ENCODE data around the gene KIN.

The KIN gene

DNA sequence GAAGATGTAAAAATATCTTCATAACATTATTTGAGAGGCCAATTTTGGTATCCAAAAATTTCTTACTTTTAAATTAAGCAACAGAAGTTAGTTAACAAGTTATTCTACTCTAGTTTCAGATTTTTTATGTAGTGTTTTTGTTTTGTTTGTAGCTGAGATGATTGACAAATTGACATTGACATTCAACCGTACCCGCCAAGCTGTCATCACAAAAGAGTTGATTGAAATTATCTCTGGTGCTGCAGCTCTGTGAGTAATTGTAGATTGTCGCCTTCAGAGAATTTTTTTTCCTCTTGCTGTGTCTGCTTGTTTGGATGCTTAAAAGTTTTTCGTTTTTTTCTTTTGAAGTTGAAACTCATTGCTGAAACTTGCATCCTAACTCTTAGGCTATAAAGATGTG, 14.8 kb upstream of the KIN start:
- H3F3A ChIP-seq (ENCODE audit: control insufficient read depth, insufficient read depth), result peaks cover 4% of the 10 kb centered on the region
- peaks cover 8% of the 10 kb centered on the region; the same call in 1 of the 2 replicates for H4K20me1 ChIP-seq (ENCODE audit: control insufficient read depth, insufficient read depth, low read depth, low read length)
- H3K4me3 ChIP-seq (ENCODE audit: low read length), result no peak overlapping the region
- H3K79me2 ChIP-seq (ENCODE audit: control insufficient read depth, low read length), result no peaks in the 10 kb centered on the region
- TF ChIP-seq, protein P1, sequence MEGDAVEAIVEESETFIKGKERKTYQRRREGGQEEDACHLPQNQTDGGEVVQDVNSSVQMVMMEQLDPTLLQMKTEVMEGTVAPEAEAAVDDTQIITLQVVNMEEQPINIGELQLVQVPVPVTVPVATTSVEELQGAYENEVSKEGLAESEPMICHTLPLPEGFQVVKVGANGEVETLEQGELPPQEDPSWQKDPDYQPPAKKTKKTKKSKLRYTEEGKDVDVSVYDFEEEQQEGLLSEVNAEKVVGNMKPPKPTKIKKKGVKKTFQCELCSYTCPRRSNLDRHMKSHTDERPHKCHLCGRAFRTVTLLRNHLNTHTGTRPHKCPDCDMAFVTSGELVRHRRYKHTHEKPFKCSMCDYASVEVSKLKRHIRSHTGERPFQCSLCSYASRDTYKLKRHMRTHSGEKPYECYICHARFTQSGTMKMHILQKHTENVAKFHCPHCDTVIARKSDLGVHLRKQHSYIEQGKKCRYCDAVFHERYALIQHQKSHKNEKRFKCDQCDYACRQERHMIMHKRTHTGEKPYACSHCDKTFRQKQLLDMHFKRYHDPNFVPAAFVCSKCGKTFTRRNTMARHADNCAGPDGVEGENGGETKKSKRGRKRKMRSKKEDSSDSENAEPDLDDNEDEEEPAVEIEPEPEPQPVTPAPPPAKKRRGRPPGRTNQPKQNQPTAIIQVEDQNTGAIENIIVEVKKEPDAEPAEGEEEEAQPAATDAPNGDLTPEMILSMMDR (IDR thresholded peaks at IDR 0.05; ENCODE audit: low read depth, low read length, poor library complexity, severe bottlenecking), result no peak
- TF ChIP-seq EZH2phosphoT487 (IDR thresholded peaks at IDR 0.05; ENCODE audit: borderline replicate concordance, low read length), result no peak
- no peak overlapping the region for H3K4me2 ChIP-seq (ENCODE audit: low read length)
- peaks cover 87% of the 10 kb centered on the region for H3K36me3 ChIP-seq (ENCODE audit: control insufficient read depth, low read length)
- no peaks in the 10 kb centered on the region for H3K4me1 ChIP-seq (ENCODE audit: control insufficient read depth, low read length)
- no peaks in the 10 kb centered on the region for H3K27me3 ChIP-seq (ENCODE audit: control insufficient read depth, low read length)
- H3K9me2 ChIP-seq (replicated peaks; ENCODE audit: control insufficient read depth, low read length), result no peaks in the 10 kb centered on the region
- no peaks in the 10 kb centered on the region for H3K9me3 ChIP-seq (ENCODE audit: control insufficient read depth, insufficient read depth, low read length)
- no peak overlapping the region for H3K27ac ChIP-seq (ENCODE audit: low read depth, low read length)

DNA sequence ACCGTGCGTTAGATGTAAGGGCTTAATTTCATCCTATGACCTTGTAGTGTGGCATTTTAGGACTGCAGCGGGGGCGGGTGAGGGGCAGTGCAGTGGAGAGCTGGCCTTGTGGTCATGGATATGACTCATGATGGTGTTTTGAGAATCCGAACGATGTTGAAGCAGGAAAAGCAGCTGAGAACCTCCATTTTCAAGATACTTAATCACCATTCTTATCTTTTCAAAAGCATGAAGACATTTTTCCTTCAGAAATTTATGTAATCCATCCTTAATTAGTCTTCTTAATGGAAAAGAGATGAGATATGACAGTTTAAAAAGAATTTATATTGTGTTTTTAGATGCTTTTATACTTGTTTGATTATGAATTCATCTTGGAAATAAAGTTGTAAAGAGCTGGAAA, 9.8 kb upstream of the KIN start:
- H3F3A ChIP-seq (ENCODE audit: control insufficient read depth, insufficient read depth), result no peaks in the 10 kb centered on the region; the same call in 1 of the 2 replicates
- TF ChIP-seq, protein P1 (IDR thresholded peaks at IDR 0.05; ENCODE audit: low read depth, low read length, poor library complexity, severe bottlenecking), result no peak
- TF ChIP-seq EZH2phosphoT487 (IDR thresholded peaks at IDR 0.05; ENCODE audit: borderline replicate concordance, low read length), result no peak
- peaks cover 10% of the 10 kb centered on the region for H4K20me1 ChIP-seq (ENCODE audit: control insufficient read depth, insufficient read depth, low read depth, low read length)
- H3K4me1 ChIP-seq (ENCODE audit: control insufficient read depth, low read length), result no peaks in the 10 kb centered on the region
- no peak overlapping the region for H3K4me2 ChIP-seq (ENCODE audit: low read length)
- H3K27me3 ChIP-seq (ENCODE audit: control insufficient read depth, low read length), result no peaks in the 10 kb centered on the region
- no peak overlapping the region for H3K27ac ChIP-seq (ENCODE audit: low read depth, low read length)
- H3K79me2 ChIP-seq (ENCODE audit: control insufficient read depth, low read length), result peaks cover 45% of the 10 kb centered on the region
- H3K4me3 ChIP-seq (ENCODE audit: low read length), result no peak overlapping the region
- no peaks in the 10 kb centered on the region for H3K9me3 ChIP-seq (ENCODE audit: control insufficient read depth, insufficient read depth, low read length)
- H3K36me3 ChIP-seq (ENCODE audit: control insufficient read depth, low read length), result peaks cover 80% of the 10 kb centered on the region
- no peaks in the 10 kb centered on the region for H3K9me2 ChIP-seq (replicated peaks; ENCODE audit: control insufficient read depth, low read length)

DNA sequence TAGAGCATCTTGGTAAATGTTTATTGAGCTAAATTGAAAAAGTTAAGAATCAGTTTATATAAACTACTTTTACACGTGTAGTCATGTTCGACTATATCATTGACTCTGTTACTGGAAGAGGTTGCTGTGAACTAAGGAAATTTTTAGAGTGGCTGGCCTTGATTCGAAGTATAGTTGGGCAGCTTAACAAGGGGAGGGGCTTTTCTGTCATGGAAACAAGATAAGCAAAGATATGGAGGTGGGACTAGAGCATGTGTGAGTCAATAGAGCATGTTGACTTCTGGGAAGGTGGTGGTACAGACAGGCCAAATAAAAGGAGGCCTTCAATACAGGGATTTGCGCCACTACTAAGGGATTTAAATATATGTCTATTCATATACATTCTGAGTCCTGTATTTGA, 7.8 kb upstream of the KIN start:
- no peak overlapping the region for H3K4me2 ChIP-seq (ENCODE audit: low read length)
- no peaks in the 10 kb centered on the region for H3K9me3 ChIP-seq (ENCODE audit: control insufficient read depth, insufficient read depth, low read length)
- H3K27ac ChIP-seq (ENCODE audit: low read depth, low read length), result no peak overlapping the region

More for the DNA sequence above, 7.8 kb upstream of the KIN start:
- Histone ChIP-seq H3K9me2 (replicated peaks; ENCODE audit: control insufficient read depth, low read length) (no peaks in the 10 kb centered on the region), H3K4me1 (ENCODE audit: control insufficient read depth, low read length) (peaks cover 1% of the 10 kb centered on the region; the same call in 1 of the 2 replicates), H3K36me3 (ENCODE audit: control insufficient read depth, low read length) (peaks cover 79% of the 10 kb centered on the region), H3F3A (ENCODE audit: control insufficient read depth, insufficient read depth) (no peaks in the 10 kb centered on the region; the same call in 1 of the 2 replicates), H4K20me1 (ENCODE audit: control insufficient read depth, insufficient read depth, low read depth, low read length) (peaks cover 9% of the 10 kb centered on the region), H3K27me3 (ENCODE audit: control insufficient read depth, low read length) (no peaks in the 10 kb centered on the region), H3K79me2 (ENCODE audit: control insufficient read depth, low read length) (peaks cover 65% of the 10 kb centered on the region), H3K4me3 (ENCODE audit: low read length) (no peak overlapping the region)
- TF ChIP-seq, protein P1 (IDR thresholded peaks at IDR 0.05; ENCODE audit: low read depth, low read length, poor library complexity, severe bottlenecking), result no peak
- TF ChIP-seq EZH2phosphoT487 (IDR thresholded peaks at IDR 0.05; ENCODE audit: borderline replicate concordance, low read length), result no peak

All from DOHH2 (cell line).